Activated CD8-positive, alpha-beta memory T cell treated with anti-CD3 and anti-CD28 coated beads for 4 hours (primary cell): ENCODE measurements around the gene PDCL3.

Experiments
- DNase-seq, 2 donors: peaks; one replicate each; pipeline ENCODE4 v3.0.0-alpha.2; 2020; ENCODE audit warnings: low read depth in 2 of 2

The PDCL3 gene

GRCh38 chr2:100560216-100560830 is 2.5 kb upstream of the PDCL3 start:
- DNase-seq = no peak

GRCh38 chr2:100561191-100561590 is 1.6 kb upstream of the PDCL3 start:
- no peak for DNase-seq

- no peak for DNase-seq
Measured at GRCh38 chr2:100563407-100564247, 834 bp downstream of the PDCL3 start.

- DNase-seq = no peak
Measured at GRCh38 chr2:100568989-100569388, 6.2 kb downstream of the PDCL3 start.

- DNase-seq = no peak
Measured at GRCh38 chr2:100571668-100572067, 8.9 kb downstream of the PDCL3 start.

GRCh38 chr2:100577777-100578176 is 15.0 kb downstream of the PDCL3 start:
- DNase-seq = no peak

- DNase-seq = peak; percentile 17 to 19
Measured at GRCh38 chr2:100580367-100581276, 17.8 kb downstream of the PDCL3 start.

GRCh38 chr2:100581277-100581612 is 18.5 kb downstream of the PDCL3 start:
- DNase-seq = no peak

GRCh38 chr2:100584816-100585215 is 22.0 kb downstream of the PDCL3 start:
- no peak for DNase-seq

GRCh38 chr2:100588071-100588786 is 25.4 kb downstream of the PDCL3 start:
- DNase-seq = no peak

- DNase-seq = no peak
Measured at GRCh38 chr2:100589527-100589926, 26.7 kb downstream of the PDCL3 start.

GRCh38 chr2:100592226-100592625 is 29.4 kb downstream of the PDCL3 start:
- DNase-seq = no peak

- DNase-seq = no peak
Measured at GRCh38 chr2:100596465-100596864, 33.7 kb downstream of the PDCL3 start.

- no peak for DNase-seq
Measured at GRCh38 chr2:100599566-100599965, 36.8 kb downstream of the PDCL3 start.

- DNase-seq = no peak
Measured at GRCh38 chr2:100601661-100602060, 38.9 kb downstream of the PDCL3 start.

GRCh38 chr2:100603414-100603813 is 40.6 kb downstream of the PDCL3 start:
- no peak for DNase-seq

GRCh38 chr2:100603948-100604633 is 41.3 kb downstream of the PDCL3 start:
- DNase-seq = no peak

GRCh38 chr2:100606332-100606725 is 43.5 kb downstream of the PDCL3 start:
- no peak for DNase-seq

GRCh38 chr2:100606726-100607343 is 44.0 kb downstream of the PDCL3 start:
- DNase-seq = no peak

GRCh38 chr2:100610381-100610831 is 47.6 kb downstream of the PDCL3 start:
- DNase-seq = peak; percentile 41 to 45
